Glomerular visceral epithelial cell (primary cell): Measurements from ENCODE around the gene VAMP8.

ENCODE experiments used
- DNase-seq: peaks from one replicate; pipeline ENCODE4 v3.0.0-alpha.2; 2016; ENCODE audit errors: extremely low spot score

VAMP8 gene

DNA sequence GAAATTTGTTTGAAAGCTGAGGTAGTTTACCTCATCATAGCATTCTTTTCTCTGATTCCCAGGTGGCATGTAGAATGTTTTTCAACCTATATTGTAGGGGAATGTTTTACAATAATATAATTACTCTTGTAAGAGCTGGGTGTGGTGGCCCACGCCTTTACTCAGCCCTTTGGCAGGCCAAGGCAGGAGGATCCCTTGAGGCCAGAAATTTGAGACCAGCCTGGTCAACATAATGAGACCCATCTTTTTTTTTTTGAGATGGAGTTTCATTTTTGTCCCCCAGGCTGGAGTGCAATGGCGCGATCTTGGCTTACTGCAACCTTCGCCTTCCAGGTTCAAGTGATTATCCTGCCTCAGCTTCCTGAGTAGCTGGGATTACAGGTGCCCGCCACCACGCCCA is 42.2 kb downstream of the VAMP8 start:
- no peak for DNase-seq

DNA sequence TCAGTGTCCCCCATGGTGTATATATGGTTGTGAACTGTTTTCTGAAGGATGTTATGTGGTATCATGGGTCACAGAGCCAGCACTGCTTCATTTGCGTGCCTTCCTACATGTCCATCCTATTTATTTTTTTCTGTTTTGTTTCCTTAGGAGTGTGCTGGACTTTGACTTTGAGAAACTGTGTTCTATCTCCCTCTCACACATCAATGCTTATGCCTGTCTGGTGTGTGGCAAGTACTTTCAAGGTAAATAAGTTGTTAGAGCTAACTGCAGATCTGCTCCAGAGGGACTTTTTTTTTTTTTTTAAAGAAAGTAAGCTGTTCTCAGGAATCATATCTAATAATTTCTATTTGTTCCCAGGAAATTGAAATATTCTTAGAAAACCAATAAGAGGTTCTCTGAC is 44.0 kb downstream of the VAMP8 start:
- DNase-seq = no peak

GRCh38 chr2:85623991-85624390 is 46.6 kb downstream of the VAMP8 start:
- DNase-seq = no peak

DNA sequence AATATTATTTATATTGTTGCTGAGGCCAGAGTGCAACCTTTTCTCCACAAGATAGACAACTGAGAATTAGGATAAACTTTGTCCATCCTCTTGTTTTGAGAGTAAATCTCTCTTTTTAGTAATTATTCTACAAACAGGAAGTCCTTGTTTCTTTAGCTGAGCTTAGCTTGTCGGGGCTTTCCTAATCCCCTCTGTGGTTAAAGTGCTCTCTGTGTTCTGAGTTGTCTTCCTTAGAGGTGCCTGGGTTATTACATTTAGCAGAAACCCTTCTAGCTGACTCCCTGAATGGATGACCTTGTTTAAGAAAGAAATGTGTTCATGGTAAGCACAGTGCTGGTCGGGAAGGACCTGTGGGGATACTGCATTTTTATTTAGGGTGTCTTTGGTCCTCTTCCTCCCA is 51.3 kb downstream of the VAMP8 start:
- no peak for DNase-seq

- no peak for DNase-seq
Observed at GRCh38 chr2:85631316-85631715, 53.9 kb downstream of the VAMP8 start.
